ENCODE measurements around the gene SYNPO2L.
"Not testable (repeated sequence)": the region's sequence is repeated elsewhere in the genome, so short reads cannot be mapped to it uniquely, and the experiment has no call there.

GRCh38 chr10:73668378-73668777 is 12.5 kb upstream of the SYNPO2L start:
- TF ChIP-seq, protein P1, sequence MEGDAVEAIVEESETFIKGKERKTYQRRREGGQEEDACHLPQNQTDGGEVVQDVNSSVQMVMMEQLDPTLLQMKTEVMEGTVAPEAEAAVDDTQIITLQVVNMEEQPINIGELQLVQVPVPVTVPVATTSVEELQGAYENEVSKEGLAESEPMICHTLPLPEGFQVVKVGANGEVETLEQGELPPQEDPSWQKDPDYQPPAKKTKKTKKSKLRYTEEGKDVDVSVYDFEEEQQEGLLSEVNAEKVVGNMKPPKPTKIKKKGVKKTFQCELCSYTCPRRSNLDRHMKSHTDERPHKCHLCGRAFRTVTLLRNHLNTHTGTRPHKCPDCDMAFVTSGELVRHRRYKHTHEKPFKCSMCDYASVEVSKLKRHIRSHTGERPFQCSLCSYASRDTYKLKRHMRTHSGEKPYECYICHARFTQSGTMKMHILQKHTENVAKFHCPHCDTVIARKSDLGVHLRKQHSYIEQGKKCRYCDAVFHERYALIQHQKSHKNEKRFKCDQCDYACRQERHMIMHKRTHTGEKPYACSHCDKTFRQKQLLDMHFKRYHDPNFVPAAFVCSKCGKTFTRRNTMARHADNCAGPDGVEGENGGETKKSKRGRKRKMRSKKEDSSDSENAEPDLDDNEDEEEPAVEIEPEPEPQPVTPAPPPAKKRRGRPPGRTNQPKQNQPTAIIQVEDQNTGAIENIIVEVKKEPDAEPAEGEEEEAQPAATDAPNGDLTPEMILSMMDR (IDR thresholded peaks at IDR 0.05; ENCODE audit: poor library complexity), result not testable (repeated sequence)
- TF ChIP-seq EZH2 (IDR thresholded peaks at IDR 0.05; ENCODE audit: borderline replicate concordance), result not testable (repeated sequence)

All from hepatocyte (in vitro differentiated cells).